Choroid plexus epithelial cell (primary cell): ENCODE data around the gene EFNA5.

Source experiments
- DNase-seq: peaks from one replicate; pipeline ENCODE4 v3.0.0-alpha.2; 2010; ENCODE audit warnings: low read depth
- H3K4me3 ChIP-seq: 2 replicates; pipeline ENCODE4 v1.5.1; 2011; ENCODE audit warnings: low read depth, mild to moderate bottlenecking, control low read depth, low read length, moderate library complexity
- TF ChIP-seq, protein P1 (sequence below): conservative IDR thresholded peaks from 2 replicates; pipeline ENCODE4 v1.5.1; 2011; ENCODE audit warnings: low read depth, mild to moderate bottlenecking, control low read depth, inconsistent platforms, low read length, moderate library complexity

Gene EFNA5

DNA sequence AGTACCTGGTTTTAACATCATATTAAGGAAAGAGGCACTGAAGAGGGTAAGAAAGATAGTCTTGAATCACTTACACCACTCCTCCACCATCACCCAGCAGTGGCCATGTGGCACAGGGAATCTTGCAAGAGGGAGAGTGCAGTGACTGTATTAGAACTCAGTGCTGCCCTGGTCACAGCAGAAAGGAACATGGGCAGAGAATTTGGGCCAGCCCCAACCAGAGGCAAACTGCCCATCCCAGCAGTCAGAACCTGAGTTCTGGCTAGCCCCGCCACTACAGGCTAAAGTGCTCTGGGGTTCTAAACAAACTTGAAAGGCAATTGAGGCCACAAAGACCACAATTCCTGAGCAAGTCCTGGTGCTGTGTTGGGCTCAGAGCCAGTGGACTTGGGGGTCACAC lies 16.7 kb upstream of the EFNA5 start:
- TF ChIP-seq, protein P1, sequence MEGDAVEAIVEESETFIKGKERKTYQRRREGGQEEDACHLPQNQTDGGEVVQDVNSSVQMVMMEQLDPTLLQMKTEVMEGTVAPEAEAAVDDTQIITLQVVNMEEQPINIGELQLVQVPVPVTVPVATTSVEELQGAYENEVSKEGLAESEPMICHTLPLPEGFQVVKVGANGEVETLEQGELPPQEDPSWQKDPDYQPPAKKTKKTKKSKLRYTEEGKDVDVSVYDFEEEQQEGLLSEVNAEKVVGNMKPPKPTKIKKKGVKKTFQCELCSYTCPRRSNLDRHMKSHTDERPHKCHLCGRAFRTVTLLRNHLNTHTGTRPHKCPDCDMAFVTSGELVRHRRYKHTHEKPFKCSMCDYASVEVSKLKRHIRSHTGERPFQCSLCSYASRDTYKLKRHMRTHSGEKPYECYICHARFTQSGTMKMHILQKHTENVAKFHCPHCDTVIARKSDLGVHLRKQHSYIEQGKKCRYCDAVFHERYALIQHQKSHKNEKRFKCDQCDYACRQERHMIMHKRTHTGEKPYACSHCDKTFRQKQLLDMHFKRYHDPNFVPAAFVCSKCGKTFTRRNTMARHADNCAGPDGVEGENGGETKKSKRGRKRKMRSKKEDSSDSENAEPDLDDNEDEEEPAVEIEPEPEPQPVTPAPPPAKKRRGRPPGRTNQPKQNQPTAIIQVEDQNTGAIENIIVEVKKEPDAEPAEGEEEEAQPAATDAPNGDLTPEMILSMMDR = no peak
- H3K4me3 ChIP-seq = no peak overlapping the region
- DNase-seq = no peak

GRCh38 chr5:107682533-107682932 lies 11.8 kb upstream of the EFNA5 start:
- no peak overlapping the region for H3K4me3 ChIP-seq
- DNase-seq = no peak
- TF ChIP-seq, protein P1 = no peak

GRCh38 chr5:107680799-107681198 lies 10.1 kb upstream of the EFNA5 start:
- TF ChIP-seq, protein P1 = no peak
- no peak for DNase-seq
- no peak overlapping the region for H3K4me3 ChIP-seq

GRCh38 chr5:107680099-107680498 lies 9.4 kb upstream of the EFNA5 start:
- H3K4me3 ChIP-seq = no peak overlapping the region
- DNase-seq = no peak
- TF ChIP-seq, protein P1 = no peak

GRCh38 chr5:107676702-107677101 lies 6.0 kb upstream of the EFNA5 start:
- TF ChIP-seq, protein P1 = no peak
- no peak overlapping the region for H3K4me3 ChIP-seq
- no peak for DNase-seq

- TF ChIP-seq, protein P1 = no peak
- no peak for DNase-seq
- H3K4me3 ChIP-seq = no peak overlapping the region
Observed at GRCh38 chr5:107675201-107675600, 4.5 kb upstream of the EFNA5 start.

DNA sequence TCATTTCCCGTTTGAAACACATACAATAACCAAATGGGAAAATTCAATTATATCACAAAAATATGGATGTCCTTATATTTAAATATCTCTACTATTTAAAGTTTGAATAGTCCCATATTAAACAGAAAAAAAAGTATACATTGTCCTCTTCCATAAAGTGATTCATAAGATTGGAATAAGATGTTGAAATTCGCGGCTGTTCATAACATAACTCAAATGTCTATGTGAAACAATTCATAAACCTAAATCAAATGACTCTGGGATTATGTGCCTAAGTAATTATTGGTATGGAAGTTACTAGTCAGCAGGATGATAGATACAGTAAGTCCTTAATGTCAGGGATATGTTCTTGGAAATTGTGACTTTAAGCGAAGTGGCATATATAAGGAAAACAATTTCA lies 3.9 kb upstream of the EFNA5 start:
- no peak overlapping the region for H3K4me3 ChIP-seq
- DNase-seq = peak; percentile 66
- TF ChIP-seq, protein P1 = no peak
